ENCODE results near the gene PIK3CD.

DNA sequence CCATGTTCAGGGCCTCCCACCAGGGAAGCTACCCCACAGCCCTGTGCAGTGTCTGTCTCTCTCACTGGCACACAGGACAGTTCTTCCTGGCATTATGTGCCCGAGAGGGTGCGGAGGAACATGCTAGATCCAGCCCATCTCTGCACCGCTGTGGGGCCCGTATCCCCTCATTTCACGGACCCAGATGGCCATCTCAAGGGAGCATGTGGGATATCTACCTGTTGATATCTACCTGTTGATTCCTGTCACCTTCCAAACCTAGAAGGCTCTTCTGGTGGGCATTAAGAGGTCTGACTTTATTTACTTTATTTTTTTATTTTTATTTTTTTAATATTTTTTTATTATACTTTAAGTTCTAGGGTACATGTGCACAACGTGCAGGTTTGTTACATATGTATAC is 11.7 kb downstream of the PIK3CD start:
- TF ChIP-seq, protein P1, sequence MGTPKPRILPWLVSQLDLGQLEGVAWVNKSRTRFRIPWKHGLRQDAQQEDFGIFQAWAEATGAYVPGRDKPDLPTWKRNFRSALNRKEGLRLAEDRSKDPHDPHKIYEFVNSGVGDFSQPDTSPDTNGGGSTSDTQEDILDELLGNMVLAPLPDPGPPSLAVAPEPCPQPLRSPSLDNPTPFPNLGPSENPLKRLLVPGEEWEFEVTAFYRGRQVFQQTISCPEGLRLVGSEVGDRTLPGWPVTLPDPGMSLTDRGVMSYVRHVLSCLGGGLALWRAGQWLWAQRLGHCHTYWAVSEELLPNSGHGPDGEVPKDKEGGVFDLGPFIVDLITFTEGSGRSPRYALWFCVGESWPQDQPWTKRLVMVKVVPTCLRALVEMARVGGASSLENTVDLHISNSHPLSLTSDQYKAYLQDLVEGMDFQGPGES (IDR thresholded peaks at IDR 0.05; ENCODE audit: low read depth, low read length), result no peak
- TF ChIP-seq, protein P2, sequence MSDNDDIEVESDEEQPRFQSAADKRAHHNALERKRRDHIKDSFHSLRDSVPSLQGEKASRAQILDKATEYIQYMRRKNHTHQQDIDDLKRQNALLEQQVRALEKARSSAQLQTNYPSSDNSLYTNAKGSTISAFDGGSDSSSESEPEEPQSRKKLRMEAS (IDR thresholded peaks at IDR 0.05; ENCODE audit: low read depth), result no peak
- TF ChIP-seq, protein P3, sequence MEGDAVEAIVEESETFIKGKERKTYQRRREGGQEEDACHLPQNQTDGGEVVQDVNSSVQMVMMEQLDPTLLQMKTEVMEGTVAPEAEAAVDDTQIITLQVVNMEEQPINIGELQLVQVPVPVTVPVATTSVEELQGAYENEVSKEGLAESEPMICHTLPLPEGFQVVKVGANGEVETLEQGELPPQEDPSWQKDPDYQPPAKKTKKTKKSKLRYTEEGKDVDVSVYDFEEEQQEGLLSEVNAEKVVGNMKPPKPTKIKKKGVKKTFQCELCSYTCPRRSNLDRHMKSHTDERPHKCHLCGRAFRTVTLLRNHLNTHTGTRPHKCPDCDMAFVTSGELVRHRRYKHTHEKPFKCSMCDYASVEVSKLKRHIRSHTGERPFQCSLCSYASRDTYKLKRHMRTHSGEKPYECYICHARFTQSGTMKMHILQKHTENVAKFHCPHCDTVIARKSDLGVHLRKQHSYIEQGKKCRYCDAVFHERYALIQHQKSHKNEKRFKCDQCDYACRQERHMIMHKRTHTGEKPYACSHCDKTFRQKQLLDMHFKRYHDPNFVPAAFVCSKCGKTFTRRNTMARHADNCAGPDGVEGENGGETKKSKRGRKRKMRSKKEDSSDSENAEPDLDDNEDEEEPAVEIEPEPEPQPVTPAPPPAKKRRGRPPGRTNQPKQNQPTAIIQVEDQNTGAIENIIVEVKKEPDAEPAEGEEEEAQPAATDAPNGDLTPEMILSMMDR (IDR thresholded peaks at IDR 0.05), result no peak
- TF ChIP-seq TAF1 (IDR thresholded peaks at IDR 0.05; ENCODE audit: borderline replicate concordance, low read depth, low read length), result no peak
- no peak for TF ChIP-seq FOXJ3 (CRISPR knock-in tag; IDR thresholded peaks at IDR 0.05)
- no peak for TF ChIP-seq EZH2phosphoT487 (IDR thresholded peaks at IDR 0.05; ENCODE audit: borderline replicate concordance, low read depth)
- TF ChIP-seq NRF1 (IDR thresholded peaks at IDR 0.05; ENCODE audit: low read depth, low read length), result no peak
- TF ChIP-seq JUND (IDR thresholded peaks at IDR 0.05), result no peak
- no peak for TF ChIP-seq TCF12 (IDR thresholded peaks at IDR 0.05)
- no peak for TF ChIP-seq POLR2AphosphoS5 (IDR thresholded peaks at IDR 0.05; ENCODE audit: low read depth, low read length)

Data from SK-N-SH (cell line).